Measurements from ENCODE around the gene SMPD2.

Gene SMPD2

GRCh38 chr6:109485266-109485935, 44.9 kb downstream of the SMPD2 start:
- ATAC-seq (no peak), DNase-seq (no peak)

- no peak for DNase-seq
- ATAC-seq = no peak
These were observed 45.5 kb downstream of the SMPD2 start for GRCh38 chr6:109486068-109486467.

GRCh38 chr6:109488001-109488400, 47.5 kb downstream of the SMPD2 start:
- no peak for DNase-seq
- no peak for ATAC-seq

- DNase-seq (no peak), ATAC-seq (no peak)
These were observed 50.2 kb downstream of the SMPD2 start for GRCh38 chr6:109490713-109491112.

GRCh38 chr6:109491207-109491938, 50.8 kb downstream of the SMPD2 start:
- DNase-seq = no peak
- peak; percentile 92 for ATAC-seq

Measured in stimulated activated naive CD8-positive, alpha-beta T cell treated with anti-CD3 and anti-CD28 coated beads, Interleukin-15, Interleukin-2, amounts not matched to agents 100 U/mL and 50 U/mL, for 24 hours (primary cell).